H1 (cell line): ENCODE measurements around the gene SSB. TPM values are rescaled to one million over a fixed set of nuclear protein-coding genes. Genes with fewer than 3 reads are reported as not detected.

Experiments
- CTCF ChIA-PET: fragments of 300-600 bp; sonication (Branson Sonifier 250); formaldehyde crosslinking; loops from one replicate; lab custom pipeline; 2021; ENCODE audit not compliant: partially characterized antibody; lab: Charles Lee
- POLR2A ChIA-PET: fragments of 300-600 bp; sonication (Branson Sonifier 250); formaldehyde crosslinking; loops from one replicate; lab custom pipeline; 2021; ENCODE audit warnings: inconsistent platforms; ENCODE audit not compliant: partially characterized antibody; lab: Charles Lee
- DNase-seq, 2 experiments: peaks; one replicate each; pipeline versions ENCODE4 v3.0.0 to v3.0.0-alpha.2; 2010 to 2022; ENCODE audit warnings: low spot score in 2 of 2, low read depth in 1 of 2, mixed read lengths in 1 of 2
- FAIRE-seq: peaks from 2 replicates; lab custom pipeline; 2011; peaks lifted over from hg19 to GRCh38; lab: Jason Lieb, UNC
- H2AFZ ChIP-seq: 2 replicates; pipeline ENCODE4 v1.8.1; 2012; ENCODE audit warnings: low read length, inconsistent platforms
- H2AK5ac ChIP-seq: 2 replicates; pipeline ENCODE4 v1.6.1; 2013; ENCODE audit warnings: low read depth, low read length
- H2BK120ac ChIP-seq: replicated peaks from 2 replicates; pipeline ENCODE3; 2013; ENCODE audit warnings: low read depth, low read length, inconsistent platforms
- H2BK12ac ChIP-seq: 2 replicates; pipeline ENCODE4 v1.6.1; 2013; ENCODE audit warnings: low read depth, low read length
- H2BK15ac ChIP-seq: 2 replicates; pipeline ENCODE4 v1.6.1; 2013; ENCODE audit warnings: low read length
- H2BK20ac ChIP-seq: 2 replicates; pipeline ENCODE4 v1.6.1; 2013; ENCODE audit warnings: low read length
- H2BK5ac ChIP-seq: 2 replicates; pipeline ENCODE4 v1.6.1; 2013; ENCODE audit warnings: low read depth, low read length
- H3K14ac ChIP-seq: 2 replicates; pipeline ENCODE4 v1.6.1; 2013; ENCODE audit warnings: inconsistent platforms; ENCODE audit not compliant: insufficient read length
- H3K18ac ChIP-seq: 2 replicates; pipeline ENCODE4 v1.6.1; 2013; ENCODE audit warnings: low read length; ENCODE audit errors: extremely low read depth
- H3K23ac ChIP-seq: 2 replicates; pipeline ENCODE4 v1.6.1; 2013; ENCODE audit warnings: inconsistent platforms; ENCODE audit not compliant: insufficient read length
- H3K23me2 ChIP-seq: 2 replicates; pipeline ENCODE4 v1.6.1; 2013; ENCODE audit warnings: low read depth, low read length
- H3K27ac ChIP-seq: 2 replicates; pipeline ENCODE4 v1.6.1; 2011; ENCODE audit warnings: low read depth, low read length, inconsistent platforms
- H3K27me3 ChIP-seq, 4 experiments: replicated peaks in 1 of 4; 1 replicate in 1 of 4; 2 replicates in 3 of 4; pipeline versions ENCODE4 v1.6.1 to v1.8.1; 2011 to 2013; ENCODE audit warnings: low read length in 3 of 4, mild to moderate bottlenecking in 3 of 4, inconsistent platforms in 2 of 4, mixed read lengths in 2 of 4, moderate library complexity in 1 of 4; ENCODE audit not compliant: control insufficient read depth in 3 of 4, insufficient read depth in 3 of 4; ENCODE audit errors: extremely low read depth in 1 of 4
- H3K36me3 ChIP-seq, 4 experiments: 2 replicates each; pipeline versions ENCODE4 v1.6.1 to v1.8.1; 2011 to 2013; ENCODE audit warnings: mild to moderate bottlenecking in 4 of 4, low read length in 3 of 4, moderate library complexity in 2 of 4, control low read depth in 1 of 4, inconsistent platforms in 1 of 4; ENCODE audit not compliant: insufficient read depth in 4 of 4, control insufficient read depth in 2 of 4
- H3K4ac ChIP-seq: replicated peaks from 2 replicates; pipeline ENCODE3; 2013; ENCODE audit warnings: low read length, low read depth, mixed read lengths, inconsistent platforms; ENCODE audit not compliant: insufficient read length
- H3K4me1 ChIP-seq, 4 experiments: replicated peaks in 1 of 4; 1 replicate in 1 of 4; 2 replicates in 3 of 4; pipeline versions ENCODE4 v1.6.1 to v1.8.1; 2011 to 2013; ENCODE audit warnings: low read length in 3 of 4, inconsistent platforms in 2 of 4, mixed read lengths in 1 of 4; ENCODE audit not compliant: insufficient read depth in 4 of 4, control insufficient read depth in 3 of 4
- H3K4me2 ChIP-seq, 2 experiments: 2 replicates each; pipeline versions ENCODE4 v1.6.1 to v1.8.1; 2011 to 2013; ENCODE audit warnings: low read depth in 2 of 2, low read length in 2 of 2, control low read depth in 1 of 2, inconsistent platforms in 1 of 2, mild to moderate bottlenecking in 1 of 2; ENCODE audit not compliant: insufficient read depth in 1 of 2
- H3K4me3 ChIP-seq, 4 experiments: fragments of 200-600, 300-600 bp in 1 of 4; sonication (generic), shearing (Covaris generic), sonication (Bioruptor Twin) in 1 of 4; 2 replicates each; pipeline versions ENCODE4 v1.5.1 to v1.8.1; 2011 to 2016; ENCODE audit warnings: low read length in 4 of 4, low read depth in 3 of 4, control low read depth in 2 of 4, inconsistent platforms in 2 of 4, mild to moderate bottlenecking in 2 of 4, mixed read lengths in 1 of 4, moderate library complexity in 1 of 4; ENCODE audit not compliant: insufficient read depth in 2 of 4; ENCODE audit errors: extremely low read depth in 1 of 4
- H3K56ac ChIP-seq: replicated peaks from 2 replicates; pipeline ENCODE3; 2013; ENCODE audit warnings: low read depth, mild to moderate bottlenecking, mixed read lengths, low read length, inconsistent platforms; ENCODE audit not compliant: insufficient read length
- H3K79me1 ChIP-seq: 2 replicates; pipeline ENCODE4 v1.6.1; 2013; ENCODE audit warnings: low read depth, low read length, control low read depth
- H3K79me2 ChIP-seq, 2 experiments: 2 replicates each; pipeline versions ENCODE4 v1.6.1 to v1.8.1; 2012 to 2013; ENCODE audit warnings: low read length in 2 of 2, mild to moderate bottlenecking in 2 of 2, inconsistent platforms in 1 of 2; ENCODE audit not compliant: insufficient read depth in 2 of 2, control insufficient read depth in 1 of 2
- H3K9ac ChIP-seq, 4 experiments: replicated peaks in 1 of 4; 1 replicate in 1 of 4; 2 replicates in 3 of 4; pipeline versions ENCODE4 v1.6.1 to v1.8.1; 2011 to 2013; ENCODE audit warnings: low read depth in 3 of 4, low read length in 3 of 4, control low read depth in 2 of 4, mild to moderate bottlenecking in 2 of 4, moderate library complexity in 2 of 4, inconsistent platforms in 1 of 4; ENCODE audit errors: extremely low read depth in 1 of 4
- H3K9me3 ChIP-seq, 2 experiments: 2 replicates each; pipeline versions ENCODE4 v1.6.1 to v1.8.1; 2012 to 2013; ENCODE audit warnings: mild to moderate bottlenecking in 2 of 2, moderate library complexity in 2 of 2, control low read depth in 1 of 2, inconsistent platforms in 1 of 2, low read depth in 1 of 2, low read length in 1 of 2, mixed read lengths in 1 of 2; ENCODE audit not compliant: insufficient read depth in 2 of 2
- H4K20me1 ChIP-seq, 2 experiments: replicated peaks in 1 of 2; 2 replicates each; pipeline versions ENCODE3 to v1.8.1; 2011 to 2013; ENCODE audit warnings: inconsistent platforms in 2 of 2, low read length in 2 of 2, mild to moderate bottlenecking in 1 of 2; ENCODE audit not compliant: insufficient read depth in 2 of 2, control insufficient read depth in 1 of 2
- H4K5ac ChIP-seq: 2 replicates; pipeline ENCODE4 v1.6.1; 2013; ENCODE audit warnings: low read length, low read depth, mixed read lengths, inconsistent platforms; ENCODE audit not compliant: insufficient read length
- H4K8ac ChIP-seq: 2 replicates; pipeline ENCODE4 v1.8.0; 2013; ENCODE audit warnings: mild to moderate bottlenecking, moderate library complexity, low read length, inconsistent platforms; ENCODE audit not compliant: insufficient read depth; ENCODE audit errors: extremely low read depth
- H4K91ac ChIP-seq: replicated peaks from 2 replicates; pipeline ENCODE3; 2013; ENCODE audit warnings: low read length, mixed read lengths, inconsistent platforms; ENCODE audit not compliant: insufficient read length
- CEBPB ChIP-seq: IDR thresholded peaks from 2 replicates; pipeline ENCODE4 v1.6.1; 2012; ENCODE audit warnings: low read depth, low read length
- KDM1A ChIP-seq: fragments of 200-600, 300-600 bp; sonication (generic); IDR thresholded peaks from 2 replicates; pipeline ENCODE4 v1.7.1; 2016; ENCODE audit warnings: mild to moderate bottlenecking, low read length, borderline replicate concordance
- TCF12 ChIP-seq: IDR thresholded peaks from 2 replicates; pipeline ENCODE4 v1.6.1; 2011; ENCODE audit warnings: low read depth, mild to moderate bottlenecking, low read length
- WGBS, 2 experiments: shearing (Covaris generic) in 1 of 2; methylation state at CpG; one replicate each; pipeline versions ENCODE4 v1.1.6 to v1.1.7; 2013 to 2015; ENCODE audit warnings: low lambda C conversion rate in 2 of 2, mixed read lengths in 2 of 2, inconsistent platforms in 1 of 2, low coverage in 1 of 2, missing lambda C conversion rate in 1 of 2; ENCODE audit not compliant: insufficient replicate concordance in 2 of 2, insufficient coverage in 1 of 2, insufficient read length in 1 of 2; ENCODE audit errors: extremely low coverage in 1 of 2, missing lambda C conversion rate in 1 of 2; 5-methylcytosine and 5-hydroxymethylcytosine counted together
- polyA plus RNA-seq, 7 experiments: library from polyadenylated mRNA; depleted of rRNA in 3 of 7; stranded (reverse) in 5 of 7; unstranded in 2 of 7; fragments of >200 nt in 5 of 7; fragments of 200-250 nt in 2 of 7; gene quantifications; 1 replicate in 5 of 7; 2 replicates in 1 of 7; 4 replicates in 1 of 7; pipeline versions ENCODE4 v1.2.1 to v1.2.3, GENCODE V29; 2011 to 2013; ENCODE audit warnings: missing spikeins in 2 of 7, mixed read lengths in 2 of 7
- total RNA-seq: library from RNA; stranded (reverse); fragmentation: NEBNext Ultra II Directional; extraction: Animal tissue kit (Norgen Biotek cat#: 25700); gene quantifications from 2 replicates; pipeline ENCODE4 v1.2.1, GENCODE V29; 2021

The SSB gene
- total and polyA plus RNA-seq, 2 of the 8 experiments (the other 6 are each of a cell fraction or from before 2014, with no cell fraction given): 60.8 to 270 TPM

GRCh38 chr2:169808221-169808620 lies 9.6 kb downstream of the SSB start:
- no peak for FAIRE-seq
- Histone ChIP-seq H3K56ac (no peak overlapping the region), H2BK20ac (no peak overlapping the region), H2BK15ac (no peak overlapping the region), H3K4me1 (no peaks in the 10 kb centered on the region), H3K4me3 (no peak overlapping the region), H2BK5ac (no peak overlapping the region), H3K9me3 (no peaks in the 10 kb centered on the region), H4K8ac (no peak overlapping the region), H3K27ac (no peak overlapping the region), H4K5ac (no peak overlapping the region), H3K36me3 (peaks cover 15 to 89% (median 55%) of the 10 kb centered on the region in 4 experiments), H3K23me2 (no peaks in the 10 kb centered on the region), H3K4ac (no peak overlapping the region), H4K91ac (no peak overlapping the region), H3K27me3 (no peaks in the 10 kb centered on the region), H3K79me2 (peaks cover 0 to 12% of the 10 kb centered on the region in 2 experiments; a peak in 2 of 4 replicates), H3K18ac (no peak overlapping the region), H3K23ac (no peak overlapping the region), H2BK12ac (no peak overlapping the region), H3K9ac (no peak overlapping the region), H3K4me2 (no peak overlapping the region), H3K79me1 (no peaks in the 10 kb centered on the region), H3K14ac (no peak overlapping the region), H4K20me1 (peaks cover 0 to 4% of the 10 kb centered on the region in 2 experiments), H2AK5ac (no peak overlapping the region), H2AFZ (no peak overlapping the region), H2BK120ac (no peak overlapping the region)
- TF ChIP-seq KDM1A: no peak
- TF ChIP-seq CEBPB: no peak
- no peak for TF ChIP-seq TCF12
- 90% methylated on average over 4 of the region's 4 CpGs; no CpG with 5 or more reads in 1 of the 2 experiments for WGBS, 2 experiments
- no peak for DNase-seq
- POLR2A ChIA-PET: interaction anchor here (1.0 to 1.6 kb wide), 3 partner anchors 10 to 26 kb away, joined by 3 to 5 read pairs (median 3); partner anchors contain the start of gene UBR3
- CTCF ChIA-PET: interaction anchor here (1.2 to 1.5 kb wide), 2 partner anchors 11 to 14 kb away, joined by 5 to 6 read pairs; no protein-coding TSS in a partner anchor
